ENCODE data around the gene YTHDC1.

Gene YTHDC1

GRCh38 chr4:68385267-68385666 is 35.4 kb upstream of the YTHDC1 start:
- no peak for TF ChIP-seq CTCF (conservative IDR thresholded peaks at IDR 0.05)
- TF ChIP-seq ZFX (IDR thresholded peaks at IDR 0.05): no peak
- H3K27ac ChIP-seq: no peak overlapping the region

GRCh38 chr4:68383115-68383514 is 33.2 kb upstream of the YTHDC1 start:
- no peak for TF ChIP-seq ZFX (IDR thresholded peaks at IDR 0.05)
- no peak for TF ChIP-seq CTCF (conservative IDR thresholded peaks at IDR 0.05)
- H3K27ac ChIP-seq: no peak overlapping the region

DNA sequence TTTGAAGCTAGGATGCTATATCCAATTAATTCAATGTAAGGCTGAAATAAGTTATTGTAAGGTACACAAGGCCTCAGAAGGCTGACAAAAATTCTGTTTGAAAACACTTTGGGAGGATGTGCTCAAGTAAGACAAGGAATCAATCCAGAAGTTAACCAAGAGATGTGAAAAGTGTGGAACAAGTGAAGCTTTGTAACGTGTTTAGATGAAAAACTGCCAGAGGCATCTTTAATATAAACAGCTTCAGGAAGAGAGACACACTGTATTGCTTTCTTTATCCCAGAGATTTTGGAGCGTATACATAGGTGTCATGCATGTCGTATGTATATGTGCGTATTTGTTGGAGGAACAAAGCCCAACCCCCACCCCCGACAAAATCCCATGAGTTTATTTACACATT is 28.3 kb upstream of the YTHDC1 start:
- H3K27ac ChIP-seq: no peak overlapping the region
- TF ChIP-seq ZFX (IDR thresholded peaks at IDR 0.05) (no peak), CTCF (conservative IDR thresholded peaks at IDR 0.05) (no peak)

DNA sequence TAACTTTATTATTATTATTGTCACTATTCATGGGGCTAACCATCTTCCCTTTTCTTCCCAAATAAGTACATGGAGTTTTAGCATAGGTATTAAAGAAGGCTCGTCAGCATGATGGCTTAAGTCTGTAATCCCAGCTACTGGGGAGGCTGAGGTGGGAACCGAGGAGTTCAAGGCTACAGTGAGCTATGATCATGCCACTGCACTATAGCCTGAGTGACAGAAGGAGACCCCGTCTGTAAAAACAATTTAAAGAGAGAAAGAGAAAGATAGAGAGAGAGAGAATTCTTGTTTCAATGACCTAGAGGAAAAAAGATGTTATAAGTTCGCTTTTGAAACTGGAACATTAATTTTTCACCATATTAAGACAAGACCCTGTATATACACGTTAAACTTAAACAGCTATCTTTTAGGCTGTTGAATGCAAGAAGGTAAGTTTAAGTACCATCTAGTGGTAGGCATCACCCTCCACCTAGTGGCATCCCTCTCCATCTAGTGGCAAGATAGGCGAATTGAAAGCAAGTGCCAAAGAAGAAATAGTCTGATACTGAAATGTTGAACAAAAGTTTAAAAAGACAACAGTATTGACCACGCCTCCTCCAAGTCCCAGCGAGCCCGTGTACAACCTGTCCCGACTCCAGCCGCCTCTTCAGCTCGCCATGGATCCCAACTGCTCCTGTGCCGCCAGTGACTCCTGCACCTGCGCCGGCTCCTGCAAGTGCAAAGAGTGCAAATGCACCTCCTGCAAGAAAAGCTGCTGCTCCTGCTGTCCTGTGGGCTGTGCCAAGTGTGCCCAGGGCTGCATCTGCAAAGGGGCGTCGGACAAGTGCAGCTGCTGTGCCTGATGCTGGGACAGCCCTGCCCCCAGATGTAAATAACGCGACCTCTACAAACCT is 26.0 kb upstream of the YTHDC1 start:
- H3K27ac ChIP-seq: no peak overlapping the region
- TF ChIP-seq ZFX (IDR thresholded peaks at IDR 0.05): no peak
- peak; percentile 85 for TF ChIP-seq CTCF (conservative IDR thresholded peaks at IDR 0.05)

DNA sequence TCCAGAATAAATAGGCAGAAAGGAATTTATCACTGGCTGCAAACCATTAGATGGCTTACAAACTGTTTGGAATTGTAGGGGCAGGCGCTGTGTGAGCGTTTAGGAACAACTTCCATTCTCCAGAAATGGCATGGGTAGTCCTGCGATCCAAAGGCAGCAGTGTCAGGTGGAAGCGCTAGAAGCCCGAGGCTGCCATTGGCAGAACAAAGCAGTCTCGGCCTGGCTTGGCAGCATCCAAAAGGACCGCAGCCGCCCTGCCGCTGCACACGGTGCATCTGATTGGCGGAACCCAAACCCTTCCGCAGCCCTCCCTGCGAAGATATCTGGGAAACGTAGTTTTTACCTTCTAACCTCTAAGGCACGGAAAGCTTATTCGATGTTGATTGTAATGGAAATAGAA is 23.6 kb upstream of the YTHDC1 start:
- TF ChIP-seq ZFX (IDR thresholded peaks at IDR 0.05) (no peak), CTCF (conservative IDR thresholded peaks at IDR 0.05) (no peak)
- H3K27ac ChIP-seq: no peak overlapping the region

DNA sequence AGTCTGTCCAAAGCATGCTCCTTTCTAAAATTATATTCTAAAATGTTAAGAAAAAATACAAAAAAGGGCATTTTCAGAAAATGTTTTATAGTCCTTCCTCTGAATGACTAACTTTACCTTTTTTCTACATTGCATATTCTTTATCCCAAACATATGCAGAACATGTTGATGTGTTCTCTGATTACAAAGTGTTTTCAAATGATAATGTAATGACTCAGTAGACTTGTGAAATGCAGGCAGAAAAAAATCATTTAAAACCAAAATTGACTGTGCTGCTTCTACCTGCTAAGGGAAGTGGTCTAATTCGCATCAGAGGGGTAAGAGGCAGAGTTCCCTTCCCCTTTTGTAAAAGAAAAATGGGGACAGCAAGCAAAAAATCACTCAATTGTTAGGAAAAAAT is 22.7 kb upstream of the YTHDC1 start:
- TF ChIP-seq CTCF (conservative IDR thresholded peaks at IDR 0.05) (no peak), ZFX (IDR thresholded peaks at IDR 0.05) (no peak)
- H3K27ac ChIP-seq: no peak overlapping the region

GRCh38 chr4:68369142-68369805 is 19.4 kb upstream of the YTHDC1 start:
- no peak overlapping the region for H3K27ac ChIP-seq
- TF ChIP-seq ZFX (IDR thresholded peaks at IDR 0.05) (no peak), CTCF (conservative IDR thresholded peaks at IDR 0.05) (no peak)
